Epidermal melanocyte (primary cell): ENCODE results near the gene NCAPG.

Source experiments
- DNase-seq: peaks from one replicate; pipeline ENCODE4 v3.0.0; 2011; ENCODE audit warnings: low spot score; ENCODE audit not compliant: insufficient read length

The NCAPG gene, protein sequence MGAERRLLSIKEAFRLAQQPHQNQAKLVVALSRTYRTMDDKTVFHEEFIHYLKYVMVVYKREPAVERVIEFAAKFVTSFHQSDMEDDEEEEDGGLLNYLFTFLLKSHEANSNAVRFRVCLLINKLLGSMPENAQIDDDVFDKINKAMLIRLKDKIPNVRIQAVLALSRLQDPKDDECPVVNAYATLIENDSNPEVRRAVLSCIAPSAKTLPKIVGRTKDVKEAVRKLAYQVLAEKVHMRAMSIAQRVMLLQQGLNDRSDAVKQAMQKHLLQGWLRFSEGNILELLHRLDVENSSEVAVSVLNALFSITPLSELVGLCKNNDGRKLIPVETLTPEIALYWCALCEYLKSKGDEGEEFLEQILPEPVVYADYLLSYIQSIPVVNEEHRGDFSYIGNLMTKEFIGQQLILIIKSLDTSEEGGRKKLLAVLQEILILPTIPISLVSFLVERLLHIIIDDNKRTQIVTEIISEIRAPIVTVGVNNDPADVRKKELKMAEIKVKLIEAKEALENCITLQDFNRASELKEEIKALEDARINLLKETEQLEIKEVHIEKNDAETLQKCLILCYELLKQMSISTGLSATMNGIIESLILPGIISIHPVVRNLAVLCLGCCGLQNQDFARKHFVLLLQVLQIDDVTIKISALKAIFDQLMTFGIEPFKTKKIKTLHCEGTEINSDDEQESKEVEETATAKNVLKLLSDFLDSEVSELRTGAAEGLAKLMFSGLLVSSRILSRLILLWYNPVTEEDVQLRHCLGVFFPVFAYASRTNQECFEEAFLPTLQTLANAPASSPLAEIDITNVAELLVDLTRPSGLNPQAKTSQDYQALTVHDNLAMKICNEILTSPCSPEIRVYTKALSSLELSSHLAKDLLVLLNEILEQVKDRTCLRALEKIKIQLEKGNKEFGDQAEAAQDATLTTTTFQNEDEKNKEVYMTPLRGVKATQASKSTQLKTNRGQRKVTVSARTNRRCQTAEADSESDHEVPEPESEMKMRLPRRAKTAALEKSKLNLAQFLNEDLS

DNA sequence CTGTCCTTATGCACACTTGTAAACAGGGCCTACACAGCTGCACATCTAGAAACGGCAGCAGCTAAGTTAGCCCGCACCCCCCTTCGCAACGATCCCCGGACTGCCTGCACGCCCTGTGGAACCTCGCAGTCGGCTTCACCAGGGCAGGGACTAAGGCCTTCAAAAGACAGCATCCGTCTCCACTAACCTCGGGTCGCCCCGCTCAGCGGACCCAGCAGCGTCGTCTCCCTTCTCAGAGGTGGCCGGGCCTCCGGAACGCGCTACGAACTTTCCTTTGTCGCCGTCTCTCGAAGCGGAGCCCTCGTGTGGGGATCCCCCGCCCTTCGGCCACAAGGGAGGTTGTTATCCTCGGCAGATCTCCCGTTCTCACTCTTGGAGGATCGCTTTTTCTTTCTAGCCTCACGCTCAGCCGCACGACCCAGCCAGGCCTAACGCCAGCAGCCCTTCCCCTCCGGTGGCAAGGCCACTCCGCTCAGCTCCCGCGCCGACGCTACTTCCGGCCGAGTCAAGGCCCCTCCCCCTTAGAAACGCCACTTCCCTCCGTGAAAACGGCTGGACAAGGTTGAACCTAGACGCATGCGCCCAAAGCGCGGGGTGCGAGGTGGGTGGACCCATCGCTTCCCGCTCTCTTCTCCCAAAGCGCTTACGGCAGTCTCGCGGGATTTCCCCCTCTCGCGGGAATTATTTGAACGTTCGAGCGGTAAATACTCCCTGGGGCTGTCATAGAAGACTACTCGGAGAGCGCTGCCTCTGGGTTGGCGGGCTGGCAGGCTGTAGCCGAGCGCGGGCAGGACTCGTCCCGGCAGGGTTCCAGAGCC, at the start of gene NCAPG, which contains the start of gene DCAF16:
Gene NCAPG, plus strand, starts transcription at position 720 of the 818 bp plus-strand sequence. CDS start 99 bp downstream, outside the sequence.
Gene DCAF16, minus strand, starts transcription at position 498 of the 818 bp plus-strand sequence. CDS start 6,616 bp downstream, outside the sequence.
- DNase-seq: peak; percentile 77

DNA sequence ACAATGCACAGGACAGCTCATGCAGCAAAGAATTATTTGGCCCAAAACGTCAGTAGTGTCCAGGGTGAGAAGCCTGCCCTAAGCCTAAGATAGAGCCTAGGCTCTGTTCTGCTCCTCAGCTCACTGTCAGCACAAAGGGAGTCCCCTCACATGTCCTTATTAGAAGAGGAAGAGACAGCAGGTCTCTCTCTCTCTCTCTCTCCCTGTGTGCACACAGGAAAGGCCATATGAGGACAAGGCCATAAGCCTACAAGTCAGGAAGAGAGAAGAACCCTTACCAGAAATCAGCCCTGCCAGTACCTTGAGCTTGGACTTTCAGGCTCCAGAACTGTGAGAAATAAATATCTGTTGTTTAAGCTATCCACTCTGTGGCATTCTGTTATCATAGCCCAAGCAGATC, 49.7 kb upstream of the NCAPG start:
- DNase-seq: no peak

DNA sequence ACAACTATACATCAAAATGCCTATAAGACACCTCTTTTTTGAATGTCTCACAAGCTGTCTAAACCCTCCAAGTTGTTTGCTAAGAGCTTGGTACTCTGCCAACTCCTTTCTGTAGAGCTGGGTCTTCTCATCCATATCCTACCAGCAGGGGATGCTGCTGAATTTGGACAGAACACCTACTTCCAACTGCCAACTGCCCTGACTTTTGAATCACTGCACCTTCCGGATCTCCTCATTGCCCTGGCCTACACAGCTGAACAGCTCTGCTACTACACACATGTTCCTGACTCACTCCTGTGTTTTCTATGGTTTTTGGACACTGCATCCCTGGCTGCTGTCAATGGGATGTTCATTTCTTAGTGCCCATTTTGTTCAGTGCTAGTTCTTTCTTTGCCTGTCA, 48.1 kb upstream of the NCAPG start:
- DNase-seq: no peak

DNA sequence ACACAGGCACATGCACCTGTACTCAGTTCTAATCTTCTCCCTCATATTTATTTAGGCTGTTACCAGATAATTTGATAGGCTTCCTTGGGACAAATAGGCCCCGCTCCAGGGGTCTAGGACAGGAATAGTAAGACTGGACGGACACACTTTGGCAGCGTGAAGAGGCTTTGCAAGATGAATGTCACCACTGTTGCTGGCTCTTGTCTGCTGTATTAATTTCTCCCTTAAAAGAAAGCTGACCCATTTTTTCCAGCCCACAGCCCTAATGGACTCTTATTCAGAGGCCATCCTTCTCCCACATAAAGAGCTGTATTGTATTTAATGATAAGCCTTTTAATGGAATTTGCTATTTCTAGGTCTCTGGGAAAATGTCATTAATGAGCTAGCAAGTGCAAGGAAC, 47.4 kb upstream of the NCAPG start:
- DNase-seq: peak; percentile 77

DNA sequence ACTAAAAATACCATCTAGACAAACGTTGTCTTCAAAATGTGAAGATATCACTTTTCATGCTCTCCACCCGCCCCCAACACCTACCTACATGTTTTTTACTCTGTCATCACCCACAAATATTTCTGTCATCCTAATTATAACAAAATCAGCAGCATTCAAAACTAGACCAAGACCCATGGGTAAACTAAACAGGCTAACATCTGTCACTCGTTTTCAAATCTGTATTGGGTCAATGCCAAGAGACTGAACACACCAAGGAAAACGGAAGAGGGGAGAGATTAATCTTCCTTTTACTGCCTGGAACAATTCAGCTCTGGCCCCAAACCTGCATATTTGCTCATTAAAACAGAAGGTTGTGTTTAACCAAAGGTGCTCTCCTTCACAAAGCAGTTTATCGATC, 46.8 kb upstream of the NCAPG start:
- no peak for DNase-seq

DNA sequence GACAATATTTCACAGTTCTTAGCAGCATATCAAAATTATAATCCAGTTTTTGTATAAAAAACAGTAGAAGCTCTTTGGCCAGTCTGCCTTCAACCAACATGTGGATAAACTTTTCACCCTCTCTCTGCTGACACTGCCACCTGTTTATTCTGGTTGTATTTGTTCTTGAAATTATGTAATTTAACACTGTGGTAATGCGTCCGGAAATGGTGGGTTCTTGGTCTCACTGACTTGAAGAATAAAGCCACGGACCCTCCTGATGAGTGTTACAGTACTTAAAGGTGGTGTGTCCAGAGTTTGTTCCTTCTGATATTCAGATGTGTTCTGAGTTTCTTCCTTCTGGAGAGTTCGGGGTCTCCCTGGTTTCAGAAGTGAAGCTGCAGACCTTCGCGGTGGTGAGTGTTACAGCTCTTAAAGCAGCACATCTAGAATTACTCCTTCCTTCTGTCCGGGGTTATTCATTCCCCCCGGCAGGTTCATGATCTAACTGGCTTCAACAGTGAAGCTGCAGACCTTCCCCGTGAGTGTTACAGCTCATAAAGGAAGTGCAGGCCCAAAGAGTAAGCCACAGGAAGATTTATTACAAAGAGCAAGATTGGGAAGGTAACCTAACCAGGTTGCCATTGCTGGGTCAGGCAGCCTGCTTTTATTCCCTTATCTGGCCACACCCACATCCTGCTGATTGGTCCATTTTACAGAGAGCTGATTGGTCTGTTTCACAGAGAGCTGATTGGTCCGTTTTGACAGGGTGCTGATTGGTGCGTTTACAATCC, 45.1 kb upstream of the NCAPG start:
- no peak for DNase-seq

DNA sequence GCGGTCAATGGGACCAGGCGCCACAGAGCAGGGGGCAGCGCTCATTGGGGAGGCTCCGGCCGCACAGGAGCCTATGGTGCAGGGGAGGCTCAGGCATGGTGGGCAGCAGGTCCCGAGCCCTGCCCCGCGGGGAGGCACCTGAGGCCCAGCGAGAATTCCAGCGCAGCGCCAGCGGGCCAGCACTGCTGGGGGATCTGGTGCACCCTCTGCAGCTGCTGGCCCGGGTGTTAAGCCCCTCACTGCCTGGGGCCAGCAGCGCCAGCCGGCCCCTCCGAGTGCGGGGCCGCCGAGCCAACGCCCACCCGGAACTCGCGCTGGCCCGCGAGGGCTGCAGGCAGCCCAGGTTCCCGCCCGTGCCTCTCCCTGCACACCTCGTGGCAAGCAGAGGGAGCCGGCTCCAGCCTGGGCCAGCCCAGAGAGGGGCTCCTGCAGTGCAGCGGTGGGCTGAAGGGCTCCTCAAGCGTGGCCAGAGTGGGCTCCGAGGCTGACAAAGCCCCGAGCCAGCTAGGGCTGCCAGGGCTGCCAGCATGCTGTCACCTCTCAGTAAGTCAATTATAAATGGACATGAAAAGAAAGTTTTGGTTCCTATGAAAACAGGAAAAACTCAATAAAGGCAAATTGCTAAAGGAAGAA, 43.8 kb upstream of the NCAPG start:
- no peak for DNase-seq

DNA sequence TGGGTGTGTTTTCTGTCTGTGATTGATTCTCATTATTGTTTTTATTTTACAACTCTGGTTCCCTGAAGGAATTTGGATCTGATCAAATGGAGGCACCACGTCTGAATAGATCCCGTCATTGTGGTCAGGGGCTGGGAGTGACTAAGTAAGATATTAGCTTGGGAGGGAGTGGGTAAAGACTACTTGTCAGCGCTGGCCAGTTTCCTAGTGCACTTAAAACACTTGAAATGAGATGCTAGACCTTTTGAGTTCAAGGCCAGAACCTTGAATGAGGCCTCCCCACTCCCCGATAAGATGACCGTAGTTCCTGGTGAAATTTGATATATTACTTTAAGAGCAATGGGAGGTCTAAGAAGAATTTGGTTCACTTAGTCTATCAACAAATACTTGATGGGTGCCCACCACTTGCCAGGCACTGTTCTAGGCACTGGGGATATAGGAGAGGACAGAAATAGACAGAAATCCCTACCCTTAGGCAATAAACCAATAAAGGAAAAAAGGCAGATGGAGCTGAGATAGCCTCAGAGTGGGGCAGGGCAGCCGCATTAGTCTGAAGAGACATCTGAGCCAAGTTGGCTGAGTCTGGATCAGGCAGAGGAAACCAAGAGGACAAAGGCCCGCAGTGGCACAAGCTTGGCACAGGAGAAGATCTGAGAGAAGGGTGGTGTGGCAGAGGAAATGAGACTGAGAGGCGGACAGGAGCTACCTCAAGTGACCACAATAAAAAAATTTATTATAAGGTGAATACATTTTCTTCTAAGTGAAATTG, 41.2 kb upstream of the NCAPG start:
- DNase-seq: no peak

DNA sequence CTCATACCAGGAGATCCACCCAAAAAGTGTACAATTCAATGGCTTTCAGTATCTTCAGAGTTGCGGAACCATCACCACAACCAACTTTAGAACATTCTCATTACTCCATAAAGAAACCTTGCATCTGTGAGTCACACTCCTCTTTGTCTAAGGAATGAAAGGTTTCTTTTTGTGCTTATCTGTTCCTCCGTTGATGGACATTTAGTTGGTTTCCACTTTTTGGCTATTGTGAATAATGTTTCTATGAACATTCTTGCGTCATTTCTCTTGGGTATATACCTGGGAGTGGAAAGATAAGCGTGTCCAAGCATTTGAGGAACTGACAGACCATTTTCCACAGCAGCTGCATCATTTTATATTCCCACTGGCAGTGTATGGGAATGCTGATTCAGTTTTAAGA, 39.9 kb upstream of the NCAPG start:
- DNase-seq: no peak

DNA sequence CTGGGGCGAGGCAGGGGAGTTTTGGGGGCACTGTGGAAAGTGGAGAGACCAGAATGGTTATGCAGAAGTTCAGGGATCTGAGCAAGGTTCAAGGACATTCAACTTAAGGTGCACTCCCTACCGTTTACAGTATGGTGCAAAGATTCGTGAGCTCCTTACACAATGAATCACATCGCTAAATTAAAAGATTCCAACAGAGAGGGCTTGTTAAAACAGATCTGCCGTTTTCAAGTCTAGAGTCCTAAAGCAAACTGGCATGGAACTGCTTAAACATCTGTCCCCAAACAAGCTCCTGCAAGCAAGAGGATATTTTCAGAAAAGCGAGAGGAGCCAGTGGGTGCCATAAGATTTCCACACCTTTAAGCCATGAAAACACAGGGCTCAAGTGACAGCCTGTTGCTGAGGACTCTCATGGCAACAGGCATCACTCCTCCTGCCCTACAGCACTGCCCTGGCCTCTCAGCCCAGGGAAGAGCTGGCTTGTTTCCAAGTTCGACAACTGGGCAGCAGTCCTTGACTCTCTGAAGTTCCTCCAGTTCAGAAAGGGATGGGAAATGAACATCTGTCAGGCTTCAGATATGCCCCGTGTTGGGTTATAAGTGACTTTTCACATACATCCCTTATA, 39.4 kb upstream of the NCAPG start:
- no peak for DNase-seq

DNA sequence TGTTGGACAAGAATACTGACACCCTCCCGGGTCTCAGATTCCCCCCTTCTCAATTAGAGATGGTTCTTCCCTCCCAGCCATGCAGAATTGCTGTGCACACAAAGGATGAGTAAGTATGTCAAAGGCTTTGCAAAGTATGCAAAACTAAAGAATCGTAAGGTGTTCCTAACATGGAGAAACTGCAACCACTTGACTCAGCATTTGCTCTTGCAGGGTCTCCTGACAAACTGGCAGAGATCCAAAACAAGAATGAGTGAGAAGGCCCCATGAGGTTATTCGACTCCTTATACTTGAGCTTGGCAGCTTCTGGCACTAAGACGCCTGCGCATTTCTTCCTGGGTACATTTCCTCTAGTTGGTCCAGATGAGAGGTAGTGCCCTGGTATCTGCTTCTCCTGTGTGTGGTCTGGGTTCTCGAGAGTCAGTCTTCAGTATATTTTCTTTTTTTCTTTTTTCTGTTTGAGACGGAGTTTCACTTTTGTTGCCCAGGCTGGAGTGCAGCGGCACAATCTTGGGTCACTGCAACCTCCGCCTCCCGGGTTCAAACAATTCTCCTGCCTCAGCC, 37.6 kb upstream of the NCAPG start:
- no peak for DNase-seq

DNA sequence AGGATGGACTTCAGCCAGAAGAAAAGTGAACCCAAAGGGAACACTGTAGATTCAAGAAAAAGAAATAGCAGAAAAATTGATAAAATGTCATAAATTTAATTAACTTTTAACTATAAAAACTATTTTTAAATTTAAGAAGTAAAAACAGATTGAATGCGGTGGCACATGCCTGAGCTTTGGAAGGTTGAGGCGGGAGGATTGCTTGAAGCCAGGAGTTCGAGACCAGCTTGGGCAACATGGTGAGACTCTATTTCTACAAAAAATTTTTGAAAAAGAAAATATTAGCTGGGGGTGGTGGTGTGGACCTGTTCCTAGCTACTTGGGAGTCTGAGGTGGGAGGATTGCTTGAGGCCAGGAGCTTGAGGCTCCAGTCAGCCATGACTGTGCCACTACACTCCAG, 32.3 kb upstream of the NCAPG start:
- no peak for DNase-seq

DNA sequence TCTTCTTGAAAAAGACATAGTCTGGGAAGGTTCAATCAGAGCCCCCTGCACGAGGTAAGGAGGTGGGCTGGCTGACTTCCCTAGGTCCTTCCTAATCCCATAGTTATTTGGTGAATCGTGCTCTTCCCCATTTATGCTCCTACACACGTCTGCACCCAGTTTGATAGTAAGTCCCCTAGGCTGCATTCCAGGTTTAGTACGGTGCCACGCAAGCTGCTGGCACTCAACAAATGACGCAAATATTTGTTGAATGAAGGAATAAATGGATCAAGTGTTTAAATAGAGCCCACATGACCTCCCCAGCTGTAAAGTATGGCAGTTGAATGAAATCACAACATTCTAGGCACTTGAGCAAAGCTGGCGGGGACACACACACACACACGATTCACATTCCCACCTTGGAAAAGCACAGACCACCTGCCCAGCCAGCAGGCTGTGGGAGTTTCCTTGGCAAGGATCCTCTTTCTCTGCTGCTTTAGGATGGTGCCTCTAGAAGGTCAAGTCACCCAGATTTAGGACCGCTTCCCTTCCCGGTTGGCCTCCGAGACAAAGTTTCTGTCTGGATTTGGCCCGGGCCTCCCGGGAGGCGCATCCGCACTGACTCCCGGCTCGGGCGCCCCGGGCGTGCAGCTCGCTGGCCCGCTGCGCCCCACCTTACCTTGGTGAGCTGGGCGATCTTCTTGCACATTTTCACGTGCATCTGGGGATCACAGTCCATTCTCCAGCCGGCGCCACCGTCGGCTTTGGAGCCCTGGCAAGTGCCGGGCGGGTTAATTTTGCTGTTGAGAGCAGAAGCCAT, 30.1 kb upstream of the NCAPG start:
- DNase-seq: no peak

DNA sequence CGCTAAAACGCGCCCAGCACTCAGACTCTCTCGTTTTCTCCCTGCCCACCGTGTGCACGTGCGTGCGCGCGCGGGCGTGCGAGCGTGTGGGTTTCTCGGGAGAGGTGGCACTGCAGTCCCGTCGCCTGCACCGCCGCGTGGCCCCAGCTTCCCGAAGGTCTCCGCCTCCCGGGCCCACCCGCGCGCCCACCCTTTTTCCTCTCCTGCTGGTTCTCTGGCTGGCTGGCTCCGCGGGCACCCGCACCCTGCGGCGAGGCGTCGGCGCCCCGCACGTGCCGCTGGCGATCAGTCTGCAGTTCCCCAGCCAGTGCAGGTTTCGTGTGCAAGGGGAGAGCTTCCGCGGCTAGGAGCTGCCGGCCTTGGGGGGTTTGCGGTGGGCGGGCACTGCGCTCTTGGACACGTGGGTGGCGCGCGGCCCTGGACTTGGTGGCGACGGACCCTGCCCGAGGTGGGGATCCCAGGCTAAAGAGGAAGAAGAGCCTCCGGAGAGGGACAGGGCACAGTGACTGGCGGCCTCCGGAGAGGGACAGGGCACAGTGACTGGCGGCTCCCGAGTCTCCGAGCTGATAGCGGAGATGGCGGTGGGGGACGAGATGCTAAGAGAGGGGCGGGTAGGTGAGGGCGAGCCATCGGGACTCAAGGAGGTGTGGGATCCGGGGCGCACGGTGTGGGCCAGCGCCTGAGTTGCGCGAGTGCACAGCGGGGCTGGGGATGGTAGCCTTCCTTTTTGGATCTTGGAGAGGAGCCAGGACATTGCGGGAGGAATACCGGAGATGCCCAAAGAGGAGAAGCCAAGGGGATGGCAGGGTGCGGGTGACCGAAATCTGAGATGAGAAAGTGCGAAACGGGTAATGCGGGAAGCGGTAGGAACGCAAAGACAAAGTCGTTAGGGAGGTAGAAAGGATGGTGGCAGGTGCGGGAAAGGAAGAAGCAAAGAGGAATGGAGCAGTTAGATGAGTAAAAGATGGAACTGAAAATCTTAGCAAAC, 29.2 kb upstream of the NCAPG start, which contains the start of gene FAM184B:
Gene FAM184B, minus strand, starts transcription at position 322 of the 988 bp plus-strand sequence. CDS start 322 bp downstream, outside the sequence.
- DNase-seq: no peak

DNA sequence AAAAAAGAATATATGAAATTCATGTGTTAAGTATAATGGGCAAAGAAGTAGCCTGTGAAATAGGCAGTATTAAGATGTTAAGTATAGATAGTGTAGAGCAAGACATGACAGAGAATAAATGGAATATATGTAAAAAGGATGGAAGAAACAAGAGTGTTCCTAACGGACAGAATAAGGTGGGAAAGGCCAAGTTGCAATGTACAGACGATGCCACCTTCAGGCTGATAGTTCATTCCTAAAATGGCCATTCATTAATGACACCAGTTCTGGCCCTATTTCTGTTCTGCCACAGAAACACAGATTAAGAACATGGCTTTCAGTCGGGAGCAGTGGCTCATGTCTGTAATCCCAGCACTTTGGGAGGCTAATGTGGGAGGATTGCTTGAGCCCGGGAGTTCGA, 24.9 kb upstream of the NCAPG start:
- DNase-seq: no peak

DNA sequence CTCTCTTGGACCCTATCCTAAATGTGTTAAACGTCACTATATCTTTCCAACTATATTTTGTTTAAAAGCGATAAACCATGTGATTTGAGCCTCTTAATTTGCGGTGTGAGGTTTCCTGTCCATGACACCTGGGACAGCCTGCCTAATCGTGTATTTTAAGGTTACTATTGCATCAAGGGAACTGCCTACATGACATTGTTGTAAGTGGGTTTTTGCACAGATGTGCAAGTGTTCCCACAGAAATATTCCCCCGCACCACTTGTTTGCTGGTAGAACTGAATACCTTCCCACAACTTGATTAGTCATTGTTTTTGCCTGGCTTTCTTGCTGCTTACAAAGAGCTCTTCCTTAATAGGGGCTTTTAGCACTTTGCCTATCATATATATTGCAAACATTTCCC, 24.2 kb upstream of the NCAPG start:
- DNase-seq: no peak
